GM19372 (cell line): ENCODE results near the gene NOTCH1.
A peak's percentile ranks its signal among the peaks of the same experiment; 100 is the strongest.
"Not testable (repeated sequence)": the region's sequence is repeated elsewhere in the genome, so short reads cannot be mapped to it uniquely, and the experiment has no call there.

ENCODE experiments used
- ATAC-seq: cut with Tn5 transposase; IDR thresholded peaks from one replicate; pipeline ENCODE4 v1.9.1; 2021; ENCODE audit warnings: mild to moderate bottlenecking, low read depth, moderate library complexity; ENCODE audit not compliant: unreplicated experiment

The NOTCH1 gene

GRCh38 chr9:136565715-136566552 is 20.1 kb upstream of the NOTCH1 start:
- ATAC-seq: no peak

GRCh38 chr9:136565086-136565714 is 19.4 kb upstream of the NOTCH1 start:
- no peak for ATAC-seq

- peak; percentile 79 for ATAC-seq
Observed at GRCh38 chr9:136564379-136564988, 18.6 kb upstream of the NOTCH1 start.

- no peak for ATAC-seq
Observed at GRCh38 chr9:136563646-136564325, 17.9 kb upstream of the NOTCH1 start.

GRCh38 chr9:136562746-136563495 is 17.1 kb upstream of the NOTCH1 start:
- ATAC-seq: no peak

GRCh38 chr9:136561779-136562178 is 15.9 kb upstream of the NOTCH1 start:
- ATAC-seq: no peak

- ATAC-seq: no peak
Observed at GRCh38 chr9:136560586-136560985, 14.7 kb upstream of the NOTCH1 start.

- ATAC-seq: not testable (repeated sequence)
Observed at GRCh38 chr9:136559371-136559770, 13.5 kb upstream of the NOTCH1 start.

GRCh38 chr9:136558846-136559245 is 13.0 kb upstream of the NOTCH1 start:
- not testable (repeated sequence) for ATAC-seq

- no peak for ATAC-seq
Observed at GRCh38 chr9:136558373-136558772, 12.5 kb upstream of the NOTCH1 start.

GRCh38 chr9:136557036-136557435 is 11.2 kb upstream of the NOTCH1 start:
- ATAC-seq: no peak

- ATAC-seq: no peak
Observed at GRCh38 chr9:136556166-136556565, 10.3 kb upstream of the NOTCH1 start.

GRCh38 chr9:136554870-136555269 is 9.0 kb upstream of the NOTCH1 start:
- no peak for ATAC-seq

- no peak for ATAC-seq
Observed at GRCh38 chr9:136553581-136553980, 7.7 kb upstream of the NOTCH1 start.

- ATAC-seq: no peak
Observed at GRCh38 chr9:136552117-136552703, 6.4 kb upstream of the NOTCH1 start.

GRCh38 chr9:136551401-136552116 is 5.7 kb upstream of the NOTCH1 start:
- no peak for ATAC-seq

- no peak for ATAC-seq
Observed at GRCh38 chr9:136550439-136551289, 4.8 kb upstream of the NOTCH1 start.
